ENCODE results near the gene SIRPB1.
A peak's percentile ranks its signal among the peaks of the same experiment; 100 is the strongest.
"Not testable (repeated sequence)": the region's sequence is repeated elsewhere in the genome, so short reads cannot be mapped to it uniquely, and the experiment has no call there.

SIRPB1 gene

DNA sequence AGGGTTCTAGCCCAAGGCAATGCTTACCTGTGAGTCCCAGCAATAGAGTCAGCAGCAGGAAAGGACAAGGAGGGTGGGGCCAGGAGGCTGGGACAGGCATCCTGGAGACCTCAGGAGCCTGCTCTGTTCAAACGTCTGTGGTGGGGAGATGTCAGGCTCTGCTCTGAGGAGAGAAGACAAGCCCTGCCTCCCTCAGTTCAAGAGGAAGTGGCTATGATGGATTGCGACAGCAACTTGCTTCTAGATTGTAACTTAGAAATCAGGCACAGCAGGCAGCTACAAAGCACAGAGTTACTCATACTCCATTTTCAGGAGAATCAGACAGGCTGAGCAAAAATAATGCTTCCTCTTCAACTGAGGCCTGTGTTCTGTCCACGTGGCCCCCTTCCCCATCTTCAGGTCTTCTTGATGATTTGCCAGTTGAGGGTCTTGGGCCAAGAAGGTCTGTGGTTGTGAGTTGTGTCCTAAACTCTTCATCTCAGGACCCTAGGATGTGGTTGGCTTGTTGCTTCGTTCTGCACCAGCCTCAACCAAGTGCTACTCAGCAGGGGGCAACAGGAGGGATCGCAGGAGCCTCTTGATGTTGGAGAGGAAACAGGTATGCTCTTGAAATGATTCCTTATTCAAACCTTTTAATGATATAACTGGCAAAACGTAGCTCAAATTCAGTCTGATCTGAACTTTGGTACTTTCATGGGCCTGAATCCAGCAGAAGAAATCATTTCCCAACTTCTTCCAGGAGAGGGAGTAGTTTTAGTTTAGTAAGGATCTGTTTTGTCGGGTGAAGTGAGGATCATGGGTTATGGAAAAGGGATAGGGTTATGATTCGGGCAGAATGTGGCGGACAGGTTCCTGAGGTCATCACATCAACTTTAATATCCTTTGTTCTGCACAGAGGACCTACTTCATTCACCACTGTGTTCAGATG lies 31.0 kb downstream of the SIRPB1 start:
- peak; percentile 16 for DNase-seq (ENCODE audit: low spot score)

DNA sequence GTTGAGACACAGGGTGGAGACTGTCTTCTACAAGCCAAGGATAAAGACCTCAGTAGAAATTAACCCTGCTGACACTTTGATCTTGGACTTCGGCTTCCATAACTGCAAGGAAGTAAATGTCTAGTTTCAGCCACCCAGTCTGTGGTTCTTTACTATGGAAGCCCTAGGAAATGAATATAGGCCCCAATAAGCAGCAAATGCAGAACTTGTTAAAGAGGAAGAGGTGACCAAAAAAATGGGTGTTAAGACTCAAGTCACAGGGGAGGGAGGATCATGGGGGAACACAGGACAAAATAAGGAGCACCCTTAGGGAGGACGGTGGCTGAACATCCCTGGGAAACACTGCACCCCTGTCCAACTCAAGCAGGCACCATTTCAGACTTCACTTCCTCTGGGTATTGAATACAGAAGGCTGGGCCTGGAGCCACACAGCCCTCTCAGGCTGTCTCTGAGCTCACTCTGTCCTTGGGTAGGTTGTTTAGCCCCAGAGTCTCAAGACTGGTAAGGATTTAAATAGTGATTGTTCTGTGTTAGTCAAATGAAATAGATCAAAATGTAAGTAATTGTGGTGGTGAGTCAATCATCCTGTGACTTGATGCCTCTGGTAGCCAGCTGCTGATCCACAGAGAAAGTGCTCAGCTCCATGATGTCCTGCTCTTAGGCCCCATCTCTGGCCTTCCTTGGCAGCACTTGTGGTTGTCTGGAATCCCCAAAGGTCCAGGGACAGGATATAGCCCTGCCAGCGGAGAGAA lies 31.9 kb downstream of the SIRPB1 start:
- DNase-seq (ENCODE audit: low spot score) = no peak

DNA sequence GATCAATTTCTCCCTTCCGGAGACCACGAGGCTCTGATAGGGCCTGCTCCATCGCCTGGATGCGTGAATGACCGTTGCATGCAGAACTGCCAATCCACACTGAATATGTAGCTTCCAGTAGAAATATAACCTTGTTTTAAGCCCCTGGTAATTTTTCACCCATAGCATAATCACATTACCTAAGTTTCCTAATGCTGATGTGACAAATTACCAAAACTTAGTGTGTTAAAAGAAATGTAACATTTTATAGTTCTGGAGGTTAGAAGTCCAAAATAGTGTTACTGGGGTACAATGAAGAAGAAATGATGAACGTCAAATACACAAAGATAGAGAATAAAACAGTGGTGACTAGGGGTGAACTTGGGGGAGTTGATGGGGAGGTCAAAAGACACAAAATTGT lies 40.3 kb downstream of the SIRPB1 start:
- DNase-seq (ENCODE audit: low spot score) = no peak

DNA sequence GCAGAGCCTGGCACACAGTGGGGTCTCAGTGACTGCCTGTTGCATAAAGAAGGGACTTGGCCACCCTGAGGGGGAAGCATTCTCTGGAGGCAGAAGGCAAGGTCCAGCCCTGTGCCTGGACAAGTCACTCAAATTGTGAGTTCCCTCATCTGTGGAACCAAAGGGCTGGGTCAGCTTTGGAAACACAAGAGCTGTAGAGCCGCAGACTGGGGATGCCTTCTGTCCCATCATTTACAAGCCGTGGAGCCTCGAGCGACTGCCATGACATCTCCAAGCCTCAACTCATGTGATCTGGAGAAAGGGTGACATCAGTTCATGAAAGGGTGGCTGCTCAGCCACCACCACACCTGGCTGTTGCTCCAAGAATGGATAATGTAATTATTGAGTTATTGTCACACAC lies 41.9 kb downstream of the SIRPB1 start:
- DNase-seq (ENCODE audit: low spot score) = no peak

DNA sequence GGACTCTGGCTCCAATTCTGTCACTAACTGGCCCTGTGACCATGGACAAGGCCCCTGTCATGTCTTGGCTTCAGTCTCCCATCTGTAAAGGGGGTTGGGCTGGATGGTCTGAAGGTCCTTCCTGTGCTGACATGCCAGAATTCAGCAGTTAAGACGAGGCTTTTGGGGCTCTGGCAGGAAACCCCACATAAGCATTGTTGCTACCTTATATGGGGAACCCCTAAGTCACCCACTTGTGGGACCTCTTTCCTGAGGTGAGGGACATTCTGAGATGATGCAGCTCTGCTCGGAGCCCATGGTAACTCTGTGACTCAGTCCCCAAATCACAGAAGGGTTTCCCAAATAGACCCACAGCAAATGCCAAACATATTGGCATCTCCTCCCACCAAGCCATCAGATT lies 42.5 kb downstream of the SIRPB1 start:
- not testable (repeated sequence) for DNase-seq (ENCODE audit: low spot score)

DNA sequence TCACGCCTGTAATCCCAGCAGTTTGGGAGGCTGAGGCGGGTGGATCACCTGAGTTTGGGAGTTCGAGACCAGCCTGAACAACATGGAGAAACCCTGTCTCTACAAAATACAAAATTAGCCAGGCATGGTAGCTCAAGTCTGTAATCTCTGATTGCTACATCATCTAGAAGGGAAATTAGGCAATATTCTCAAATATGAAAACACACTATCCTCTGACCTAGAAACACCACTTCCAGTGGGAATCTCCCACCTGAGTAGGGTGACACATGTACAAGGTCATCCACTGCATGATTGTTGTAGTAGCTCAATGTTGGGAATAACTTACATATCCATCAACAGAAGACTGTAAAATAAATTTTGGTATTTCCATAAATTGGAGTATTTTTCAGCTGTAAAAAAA lies 43.2 kb downstream of the SIRPB1 start:
- DNase-seq (ENCODE audit: low spot score) = no peak

DNA sequence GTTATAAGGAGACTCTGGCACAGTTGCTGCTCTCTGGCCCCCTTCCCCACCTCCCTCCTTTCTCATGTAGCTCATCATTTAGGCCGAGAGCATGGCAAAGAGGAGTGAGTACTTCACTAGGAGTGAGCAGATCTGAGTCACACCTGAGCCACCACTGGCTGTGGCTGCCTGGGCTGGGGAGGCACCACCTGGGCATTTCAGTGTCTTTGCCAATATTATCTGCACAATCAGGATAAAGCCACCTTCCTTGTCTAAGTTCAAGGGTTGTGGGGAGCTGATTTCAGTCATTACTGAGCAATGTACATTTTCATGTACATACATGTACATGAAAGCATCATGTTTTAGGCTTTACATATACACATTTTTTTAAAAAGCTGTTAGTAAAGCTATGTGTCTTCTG lies 43.8 kb downstream of the SIRPB1 start:
- not testable (repeated sequence) for DNase-seq (ENCODE audit: low spot score)

DNA sequence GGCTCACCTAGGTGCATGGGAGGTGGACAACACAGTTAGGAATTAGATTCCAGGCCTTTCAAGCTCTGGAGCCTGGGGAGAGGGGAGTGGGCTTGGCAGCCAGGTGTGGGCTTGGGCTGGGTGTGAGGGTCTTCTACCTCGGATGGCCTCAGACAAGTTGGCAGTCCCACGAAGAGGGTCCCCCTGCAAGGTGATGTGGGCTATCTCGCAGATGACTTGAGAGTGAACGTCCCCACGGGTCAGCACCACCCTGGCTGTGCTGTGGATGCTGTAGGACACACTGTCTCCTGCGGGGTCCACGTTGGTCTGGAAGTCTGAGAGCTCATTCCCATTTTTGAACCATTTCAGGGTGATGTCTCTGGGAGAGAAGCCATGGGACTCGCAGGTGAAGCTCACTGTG lies 48.2 kb downstream of the SIRPB1 start:
- DNase-seq (ENCODE audit: low spot score) = not testable (repeated sequence)

All from SW480 (cell line).